GM12878 (cell line): ENCODE measurements around the gene CDSN.

Experiments used
- BRCA1 ChIP-seq: IDR thresholded peaks from 2 replicates; pipeline ENCODE4 v1.6.1; 2011; ENCODE audit warnings: low read depth, low read length, improper control_type of control experiment
- CHD1 ChIP-seq: IDR thresholded peaks from 2 replicates; pipeline ENCODE4 v1.6.1; 2012; ENCODE audit warnings: low read depth, low read length, improper control_type of control experiment
- EP300 ChIP-seq, 2 experiments: fragments of 150-350 bp in 1 of 2; IDR thresholded peaks; 2 replicates each; pipeline ENCODE4 v1.6.1; 2011 to 2012; ENCODE audit warnings: low read depth in 2 of 2, low read length in 2 of 2, borderline replicate concordance in 1 of 2, improper control_type of control experiment in 1 of 2, inconsistent platforms in 1 of 2; ENCODE audit not compliant: control insufficient read depth in 1 of 2
- EZH2 ChIP-seq: IDR thresholded peaks from 2 replicates; pipeline ENCODE4 v1.6.1; 2012; ENCODE audit warnings: low read depth, mild to moderate bottlenecking, control low read depth, inconsistent platforms, low read length, borderline replicate concordance; ENCODE audit not compliant: control insufficient read depth
- GABPA ChIP-seq: IDR thresholded peaks from 2 replicates; pipeline ENCODE4 v1.6.1; 2014; ENCODE audit warnings: antibody characterized with exemption, low read depth, mild to moderate bottlenecking, inconsistent platforms
- IKZF1 ChIP-seq: fragments of 450-650 bp; conservative IDR thresholded peaks from 2 replicates; pipeline ENCODE4 v1.6.1; 2017; ENCODE audit warnings: antibody characterized with exemption, mild to moderate bottlenecking
- MXI1 ChIP-seq: fragments of 150-350 bp; IDR thresholded peaks from 2 replicates; pipeline ENCODE4 v1.6.1; 2011; ENCODE audit warnings: low read depth, mild to moderate bottlenecking, inconsistent platforms, low read length, improper control_type of control experiment
- NFYB ChIP-seq: IDR thresholded peaks from 2 replicates; pipeline ENCODE4 v1.6.1; 2011; ENCODE audit warnings: low read depth, mild to moderate bottlenecking, low read length, improper control_type of control experiment, moderate library complexity; ENCODE audit not compliant: insufficient read depth
- NR2C2 ChIP-seq: IDR thresholded peaks from 2 replicates; pipeline ENCODE4 v1.6.1; 2011; ENCODE audit warnings: borderline replicate concordance, low read depth; ENCODE audit not compliant: control insufficient read depth, insufficient read length
- SMAD5 ChIP-seq: IDR thresholded peaks from 2 replicates; pipeline ENCODE4 v1.6.1; 2016; ENCODE audit warnings: antibody characterized with exemption, low read depth
- TF ChIP-seq, protein P1 (sequence below), 3 experiments: IDR thresholded peaks in 2 of 3; conservative IDR thresholded peaks in 1 of 3; 2 replicates each; pipeline ENCODE4 v1.5.1; 2011; ENCODE audit warnings: low read depth in 3 of 3, low read length in 3 of 3, mild to moderate bottlenecking in 3 of 3, control low read depth in 2 of 3, moderate library complexity in 2 of 3, inconsistent platforms in 1 of 3, mixed read lengths in 1 of 3; ENCODE audit not compliant: control insufficient read depth in 2 of 3, insufficient read depth in 1 of 3; ENCODE audit errors: extremely low read depth in 1 of 3
- TF ChIP-seq, protein P2 (sequence below): fragments of 450-650 bp; conservative IDR thresholded peaks from 2 replicates; pipeline ENCODE4 v1.6.1; 2017; ENCODE audit warnings: mild to moderate bottlenecking, moderate library complexity

DNA sequence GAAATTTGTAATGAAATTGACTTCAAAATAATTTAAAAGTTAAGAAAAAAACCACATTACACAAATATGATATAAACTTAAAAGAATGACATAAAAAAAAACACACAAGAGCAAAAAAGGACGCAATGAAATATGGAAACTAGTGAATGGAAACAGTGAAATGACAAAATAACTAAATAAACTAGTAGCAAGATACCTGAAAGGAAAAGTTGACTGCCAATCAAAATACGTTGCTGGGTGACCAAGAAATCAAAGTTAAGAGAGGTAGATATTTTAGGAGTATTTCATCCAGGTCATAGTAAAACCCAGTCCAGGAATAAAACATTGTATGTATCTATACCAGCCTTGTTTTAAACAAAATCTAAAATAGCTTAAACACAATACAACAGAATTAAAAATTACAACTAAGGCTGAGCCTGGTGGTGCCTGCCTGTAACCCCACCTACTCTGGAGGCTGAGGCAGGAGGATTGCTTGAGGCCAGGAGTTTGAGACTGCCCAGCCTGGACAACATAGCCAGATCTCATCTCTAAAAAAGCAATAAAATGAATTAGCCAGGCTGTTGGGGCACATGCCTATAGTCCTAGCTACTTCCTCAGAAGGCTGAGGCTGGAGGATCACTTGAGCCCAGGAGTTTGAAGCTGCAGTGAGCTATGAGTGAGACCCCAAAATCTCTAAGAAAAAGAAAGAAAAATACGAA is 29.8 kb downstream of the CDSN start:
- TF ChIP-seq, protein P1, sequence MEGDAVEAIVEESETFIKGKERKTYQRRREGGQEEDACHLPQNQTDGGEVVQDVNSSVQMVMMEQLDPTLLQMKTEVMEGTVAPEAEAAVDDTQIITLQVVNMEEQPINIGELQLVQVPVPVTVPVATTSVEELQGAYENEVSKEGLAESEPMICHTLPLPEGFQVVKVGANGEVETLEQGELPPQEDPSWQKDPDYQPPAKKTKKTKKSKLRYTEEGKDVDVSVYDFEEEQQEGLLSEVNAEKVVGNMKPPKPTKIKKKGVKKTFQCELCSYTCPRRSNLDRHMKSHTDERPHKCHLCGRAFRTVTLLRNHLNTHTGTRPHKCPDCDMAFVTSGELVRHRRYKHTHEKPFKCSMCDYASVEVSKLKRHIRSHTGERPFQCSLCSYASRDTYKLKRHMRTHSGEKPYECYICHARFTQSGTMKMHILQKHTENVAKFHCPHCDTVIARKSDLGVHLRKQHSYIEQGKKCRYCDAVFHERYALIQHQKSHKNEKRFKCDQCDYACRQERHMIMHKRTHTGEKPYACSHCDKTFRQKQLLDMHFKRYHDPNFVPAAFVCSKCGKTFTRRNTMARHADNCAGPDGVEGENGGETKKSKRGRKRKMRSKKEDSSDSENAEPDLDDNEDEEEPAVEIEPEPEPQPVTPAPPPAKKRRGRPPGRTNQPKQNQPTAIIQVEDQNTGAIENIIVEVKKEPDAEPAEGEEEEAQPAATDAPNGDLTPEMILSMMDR (IDR thresholded peaks at IDR 0.05 in 2 of 3, conservative IDR thresholded peaks at IDR 0.05 in 1 of 3; ENCODE audit: control insufficient read depth in 2 of 3, extremely low read depth in 1 of 3, insufficient read depth in 1 of 3, low read depth in 3 of 3, low read length in 3 of 3): no peak
- TF ChIP-seq CHD1: no peak
- TF ChIP-seq EZH2: no peak
- TF ChIP-seq, protein P2, sequence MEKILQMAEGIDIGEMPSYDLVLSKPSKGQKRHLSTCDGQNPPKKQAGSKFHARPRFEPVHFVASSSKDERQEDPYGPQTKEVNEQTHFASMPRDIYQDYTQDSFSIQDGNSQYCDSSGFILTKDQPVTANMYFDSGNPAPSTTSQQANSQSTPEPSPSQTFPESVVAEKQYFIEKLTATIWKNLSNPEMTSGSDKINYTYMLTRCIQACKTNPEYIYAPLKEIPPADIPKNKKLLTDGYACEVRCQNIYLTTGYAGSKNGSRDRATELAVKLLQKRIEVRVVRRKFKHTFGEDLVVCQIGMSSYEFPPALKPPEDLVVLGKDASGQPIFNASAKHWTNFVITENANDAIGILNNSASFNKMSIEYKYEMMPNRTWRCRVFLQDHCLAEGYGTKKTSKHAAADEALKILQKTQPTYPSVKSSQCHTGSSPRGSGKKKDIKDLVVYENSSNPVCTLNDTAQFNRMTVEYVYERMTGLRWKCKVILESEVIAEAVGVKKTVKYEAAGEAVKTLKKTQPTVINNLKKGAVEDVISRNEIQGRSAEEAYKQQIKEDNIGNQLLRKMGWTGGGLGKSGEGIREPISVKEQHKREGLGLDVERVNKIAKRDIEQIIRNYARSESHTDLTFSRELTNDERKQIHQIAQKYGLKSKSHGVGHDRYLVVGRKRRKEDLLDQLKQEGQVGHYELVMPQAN: no peak
- TF ChIP-seq MXI1: no peak
- no peak for TF ChIP-seq EP300 (IDR thresholded peaks at IDR 0.05; ENCODE audit: borderline replicate concordance in 1 of 2, control insufficient read depth in 1 of 2, low read depth in 2 of 2, low read length in 2 of 2)
- no peak for TF ChIP-seq NR2C2
- no peak for TF ChIP-seq IKZF1
- no peak for TF ChIP-seq NFYB
- TF ChIP-seq GABPA: no peak
- no peak for TF ChIP-seq BRCA1
- no peak for TF ChIP-seq SMAD5
